Stimulated activated CD4-positive, alpha-beta T cell treated with anti-CD3 and anti-CD28 coated beads, TNF-alpha, amount 100 ng/mL, for 24 hours (primary cell): ENCODE results near the gene IGSF8.
"Not testable (repeated sequence)": the region's sequence is repeated elsewhere in the genome, so short reads cannot be mapped to it uniquely, and the experiment has no call there.

ENCODE experiments used
- DNase-seq, 3 experiments: peaks; one replicate each; pipeline ENCODE4 v3.0.0-alpha.2; 2020; ENCODE audit warnings: low read depth in 3 of 3

IGSF8 gene

GRCh38 chr1:160066829-160067745 is 31.3 kb downstream of the IGSF8 start:
- no peak for DNase-seq

GRCh38 chr1:160064746-160065145 is 33.7 kb downstream of the IGSF8 start:
- no peak for DNase-seq

DNA sequence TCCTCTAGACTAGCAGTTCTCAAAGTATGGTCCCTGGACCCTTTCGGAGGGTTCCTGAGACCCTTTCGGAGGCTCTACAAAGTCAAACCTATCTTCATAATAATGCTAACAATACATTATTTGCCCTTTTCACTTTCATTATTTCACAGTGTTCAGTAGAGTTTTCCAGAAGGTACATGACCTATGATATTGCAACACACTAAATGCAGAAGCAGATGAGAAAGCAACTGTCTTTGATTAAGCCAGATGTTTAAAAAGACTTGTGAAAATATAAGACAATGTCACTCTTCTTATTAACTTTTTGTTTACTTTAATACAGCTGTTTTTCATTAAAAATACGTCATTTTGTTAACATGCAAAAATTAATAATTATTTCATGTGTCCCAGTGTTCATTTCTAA is 34.3 kb downstream of the IGSF8 start:
- DNase-seq = no peak

DNA sequence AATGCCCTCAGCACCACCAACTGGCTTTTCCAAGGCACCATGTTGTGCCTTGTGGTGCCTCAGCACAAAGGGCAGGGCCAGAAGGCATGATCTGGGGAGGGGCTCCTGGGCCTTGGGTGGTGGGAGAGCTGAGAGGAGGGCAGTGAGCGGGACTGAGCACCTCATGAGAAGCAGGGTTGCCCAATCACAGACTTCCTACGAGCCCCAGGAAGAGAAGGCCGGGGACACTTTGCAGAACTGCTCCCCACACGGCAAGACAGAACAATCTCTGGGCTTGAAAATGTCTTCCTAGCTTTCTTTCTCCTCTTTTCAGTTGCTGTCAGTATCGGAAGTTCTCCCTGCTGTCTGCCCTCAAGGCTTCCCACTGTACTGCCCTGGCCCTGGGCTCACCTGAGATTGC is 35.2 kb downstream of the IGSF8 start:
- DNase-seq = no peak

- no peak for DNase-seq
Measured at GRCh38 chr1:160062230-160062532, 36.2 kb downstream of the IGSF8 start.

DNA sequence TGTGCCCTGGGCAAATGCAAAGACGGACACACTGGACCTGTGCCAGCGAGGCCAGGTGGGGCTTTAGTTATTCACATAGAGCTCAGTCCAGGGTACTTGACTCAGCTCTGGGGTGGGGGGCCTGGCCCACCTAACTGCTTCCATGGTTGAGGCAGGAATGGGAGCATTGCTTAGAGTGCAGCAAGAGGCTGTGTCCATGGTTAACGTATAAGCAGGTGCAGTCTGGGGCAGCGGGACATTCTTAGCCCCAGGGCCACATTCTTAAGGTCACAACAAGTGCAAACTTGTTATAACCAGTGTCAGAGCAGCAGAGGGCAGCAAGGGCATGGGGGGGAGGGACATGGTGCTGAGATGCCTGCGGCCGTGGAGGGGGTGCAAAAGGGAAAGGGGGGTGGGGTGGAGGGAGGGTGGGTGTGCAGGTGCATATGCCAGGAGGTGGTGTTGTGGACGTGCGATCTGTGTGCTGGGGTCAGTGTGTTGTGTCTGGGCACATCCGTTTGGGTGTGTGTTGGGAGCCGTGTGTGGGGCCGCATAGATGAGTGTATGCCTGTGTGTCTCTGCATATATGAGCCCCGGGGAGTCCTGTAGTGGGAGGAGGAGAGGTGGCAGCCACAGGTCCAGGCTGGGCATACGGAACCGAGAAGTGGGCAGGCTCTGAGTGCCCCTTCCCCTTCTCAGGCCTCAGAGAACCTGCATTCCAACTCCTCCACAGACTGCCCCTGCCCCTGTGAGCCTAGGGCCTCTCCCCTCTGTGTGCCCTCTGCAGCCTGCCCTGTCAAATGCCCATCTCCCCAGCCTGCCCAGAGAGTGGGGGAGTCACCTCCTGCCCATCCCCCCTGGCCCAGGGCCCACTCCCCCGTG is 36.8 kb downstream of the IGSF8 start:
- no peak for DNase-seq

- DNase-seq = no peak
Measured at GRCh38 chr1:160058087-160058486, 40.3 kb downstream of the IGSF8 start.

GRCh38 chr1:160056648-160057169 is 41.7 kb downstream of the IGSF8 start:
- no peak for DNase-seq

DNA sequence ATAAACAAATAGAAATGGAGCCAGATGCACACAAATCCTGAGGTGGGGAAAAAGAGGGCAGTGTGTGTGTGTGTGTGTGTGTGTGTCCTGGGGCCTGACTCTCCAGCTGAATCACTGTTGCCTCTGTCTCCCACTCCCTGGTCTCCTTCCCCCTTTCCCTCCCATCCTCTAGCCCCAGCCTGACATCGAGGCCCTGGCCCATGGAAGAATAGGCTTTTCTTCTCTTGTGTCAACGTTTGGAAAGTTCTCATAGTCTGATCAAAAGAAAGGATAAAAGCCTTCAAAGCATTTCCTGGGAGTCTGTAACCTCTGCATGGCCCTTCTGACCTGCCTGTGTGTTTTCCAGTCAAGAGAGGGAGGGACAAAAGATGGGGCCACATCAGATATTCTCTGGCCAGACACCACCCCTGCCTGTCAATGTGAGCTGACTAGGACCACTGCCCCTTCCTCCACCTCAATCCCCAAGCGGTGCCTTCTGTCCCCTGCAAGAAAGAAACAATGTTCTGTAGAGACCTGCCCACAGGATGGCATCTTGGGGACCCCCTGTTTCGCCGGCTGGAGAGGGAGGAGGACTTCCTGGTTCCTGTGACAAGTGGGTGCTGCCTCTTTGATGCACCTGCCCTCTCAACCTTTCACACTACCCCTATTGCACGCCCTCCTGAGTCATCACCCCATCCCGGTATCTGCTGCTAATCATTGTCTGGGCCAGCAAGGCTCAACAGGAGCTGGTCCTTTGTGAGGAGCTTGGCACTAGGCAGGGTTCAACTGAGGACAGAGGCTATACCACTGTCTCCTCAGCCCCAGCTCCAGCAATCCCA is 44.7 kb downstream of the IGSF8 start:
- no peak for DNase-seq

DNA sequence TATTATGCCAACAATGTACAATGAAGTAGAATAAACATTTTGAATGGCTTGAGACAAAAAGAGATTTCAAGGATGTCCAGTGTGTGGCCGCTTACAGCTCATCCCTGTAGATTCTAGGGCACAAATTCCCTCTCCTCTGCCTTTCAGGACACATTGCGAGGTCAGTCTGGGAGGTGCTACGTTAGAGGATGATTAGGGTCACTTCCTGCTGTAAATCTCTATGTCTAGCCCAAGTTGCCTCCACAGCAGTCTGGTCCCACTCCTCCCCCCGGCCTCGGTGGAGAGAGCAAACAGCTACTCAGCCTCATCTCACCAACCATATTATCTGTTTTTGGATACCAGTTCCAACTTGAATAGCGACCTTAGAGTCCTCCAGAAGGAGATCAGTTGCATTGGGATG is 45.5 kb downstream of the IGSF8 start:
- DNase-seq = no peak

- DNase-seq = no peak
Measured at GRCh38 chr1:160050619-160051018, 47.8 kb downstream of the IGSF8 start.

DNA sequence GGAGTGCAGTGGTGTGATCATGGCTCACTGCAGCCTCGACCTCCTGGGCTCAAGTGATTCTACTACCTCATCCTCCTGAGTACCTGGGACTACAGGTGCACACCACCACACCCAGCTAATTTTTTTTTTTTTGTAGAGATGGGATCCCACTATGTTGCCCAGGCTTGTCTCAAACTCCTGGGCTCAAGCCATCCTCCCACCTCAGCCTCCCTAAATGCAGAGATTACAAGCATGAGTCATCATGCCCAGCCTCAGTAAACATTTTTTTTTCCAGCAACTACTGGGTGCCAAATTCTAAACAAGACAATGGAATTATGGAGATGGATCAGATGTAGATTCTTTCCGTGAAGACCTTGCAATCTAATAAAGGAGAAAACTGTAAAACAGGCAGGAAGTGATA is 48.2 kb downstream of the IGSF8 start:
- DNase-seq = not testable (repeated sequence)

GRCh38 chr1:160049101-160049500 is 49.3 kb downstream of the IGSF8 start:
- DNase-seq = no peak

- DNase-seq = no peak
Measured at GRCh38 chr1:160048335-160048734, 50.1 kb downstream of the IGSF8 start.

- no peak for DNase-seq
Measured at GRCh38 chr1:160047111-160047991, 51.1 kb downstream of the IGSF8 start.

DNA sequence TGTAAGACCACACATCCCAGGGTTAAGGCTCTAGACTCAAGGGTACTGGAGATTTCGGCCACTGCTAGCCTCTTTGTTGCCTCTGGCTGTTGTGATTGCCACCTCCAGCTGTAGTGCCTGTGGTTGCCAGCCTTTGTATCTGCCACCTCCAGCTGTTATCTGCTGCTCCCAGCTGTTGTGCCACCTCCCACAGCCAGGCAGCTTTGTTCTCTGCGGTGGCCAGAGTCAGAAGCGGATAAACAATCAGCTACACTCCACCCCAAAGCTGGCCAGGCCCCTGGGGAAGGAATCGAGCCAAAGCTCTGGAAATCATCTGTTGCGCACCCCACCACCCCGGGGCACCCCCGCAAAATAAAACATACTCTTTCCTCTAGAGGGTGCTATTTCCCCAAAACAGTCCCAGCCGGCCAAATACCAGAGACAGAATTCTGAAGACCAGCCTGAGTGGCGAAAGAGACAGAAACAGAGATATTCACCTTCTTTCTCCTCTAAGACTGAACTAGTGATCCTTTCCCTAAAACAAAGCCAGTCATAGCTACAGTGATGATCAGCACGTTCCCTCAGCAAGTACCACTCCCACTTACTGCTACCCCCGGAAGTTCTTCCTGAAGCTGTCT is 51.8 kb downstream of the IGSF8 start:
- peak in 1 of 3 experiments; percentile 17 for DNase-seq

DNA sequence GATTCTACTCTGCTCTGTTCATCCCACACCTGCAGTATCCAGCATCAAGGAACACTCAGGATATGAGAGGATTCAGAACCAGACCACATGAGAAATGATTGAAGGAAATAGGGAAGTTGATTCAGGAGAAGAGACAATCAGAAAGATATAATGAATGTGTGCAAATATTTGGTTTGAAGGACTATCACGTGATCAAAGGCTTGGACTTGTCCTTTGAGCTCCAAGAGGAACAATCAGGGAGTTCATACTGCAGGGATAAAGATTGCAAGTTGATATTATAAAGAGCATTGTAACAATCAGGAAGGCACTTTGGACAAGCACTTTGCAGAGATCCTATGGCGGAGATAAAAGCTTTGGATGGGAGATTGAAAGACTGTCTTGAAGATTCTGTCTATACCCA is 52.8 kb downstream of the IGSF8 start:
- DNase-seq = no peak

GRCh38 chr1:160043543-160043942 is 54.9 kb downstream of the IGSF8 start:
- no peak for DNase-seq
